HG03159 (cell line): ENCODE data around the gene SMAD9.

Experiments
- ATAC-seq: cut with Tn5 transposase; IDR thresholded peaks from one replicate; pipeline ENCODE4 v1.9.1; 2021; ENCODE audit warnings: mild to moderate bottlenecking, moderate library complexity; ENCODE audit not compliant: unreplicated experiment

The SMAD9 gene

DNA sequence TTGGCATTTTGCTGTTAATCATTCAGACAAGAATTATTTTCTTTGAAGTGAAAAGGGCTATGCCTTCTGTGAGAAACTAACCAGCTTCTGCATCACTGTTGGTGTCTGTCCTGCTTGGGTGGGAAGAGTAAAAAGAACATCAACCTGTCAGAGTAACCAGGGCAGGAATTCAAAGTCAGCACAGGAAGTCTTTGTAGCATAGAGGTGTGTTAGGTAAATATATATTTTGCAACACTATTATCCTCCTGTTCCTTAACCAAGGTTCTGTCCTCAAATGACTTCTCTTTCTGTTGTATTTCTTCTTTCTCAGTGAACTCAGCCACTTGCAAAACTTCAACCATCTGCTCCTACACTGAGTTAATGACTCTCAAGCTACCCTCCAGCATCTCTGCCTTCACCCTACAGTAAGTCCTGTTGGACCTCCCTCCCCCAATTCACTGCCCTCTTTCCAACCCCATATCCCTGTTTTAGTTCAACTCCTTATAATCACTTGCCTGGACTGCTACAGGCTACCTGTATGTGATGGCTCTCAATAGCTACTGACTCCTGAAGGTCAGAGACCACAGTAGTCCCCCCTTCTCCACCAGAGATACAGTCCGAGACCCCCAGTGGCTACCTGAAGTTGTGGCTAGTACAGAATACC lies 49.9 kb downstream of the SMAD9 start:
- ATAC-seq: no peak

- ATAC-seq: no peak
These were observed 53.8 kb downstream of the SMAD9 start for GRCh38 chr13:36866232-36866631.

- no peak for ATAC-seq
These were observed 54.8 kb downstream of the SMAD9 start for GRCh38 chr13:36865265-36865664.

- ATAC-seq: no peak
These were observed 57.3 kb downstream of the SMAD9 start for GRCh38 chr13:36862722-36863121.

DNA sequence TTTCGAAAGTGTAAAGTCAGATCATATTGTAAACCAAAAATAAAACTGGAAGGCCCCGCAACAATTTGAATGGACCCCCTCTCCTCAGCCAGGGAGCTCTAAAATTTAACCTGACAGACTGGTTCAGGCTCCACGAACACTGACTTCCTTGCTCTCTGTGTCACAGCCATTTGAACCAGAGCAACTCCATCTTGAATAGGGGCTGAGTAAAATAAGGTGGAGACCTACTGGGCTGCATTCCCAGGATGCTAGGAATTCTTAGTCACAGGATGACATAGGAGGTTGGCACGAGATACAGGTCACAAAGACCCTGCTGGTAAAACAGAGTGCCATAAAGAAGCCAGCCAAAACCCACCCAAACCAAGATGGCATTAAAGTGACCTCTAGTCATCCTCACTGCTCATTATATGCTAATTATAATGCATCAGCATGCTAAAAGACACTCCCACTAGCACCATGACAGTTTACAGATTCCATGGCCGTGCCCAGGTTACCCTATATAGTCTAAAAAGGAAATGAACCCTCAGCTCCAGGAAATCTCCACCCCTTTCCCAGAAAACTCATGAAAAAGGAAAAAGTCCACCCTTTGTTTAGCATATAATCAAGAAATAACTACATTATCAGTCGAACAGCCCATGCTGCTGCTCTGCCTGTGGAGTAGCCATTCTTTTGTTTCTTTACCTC lies 57.9 kb downstream of the SMAD9 start:
- ATAC-seq: no peak

GRCh38 chr13:36859259-36859658 lies 60.8 kb downstream of the SMAD9 start:
- ATAC-seq: no peak

DNA sequence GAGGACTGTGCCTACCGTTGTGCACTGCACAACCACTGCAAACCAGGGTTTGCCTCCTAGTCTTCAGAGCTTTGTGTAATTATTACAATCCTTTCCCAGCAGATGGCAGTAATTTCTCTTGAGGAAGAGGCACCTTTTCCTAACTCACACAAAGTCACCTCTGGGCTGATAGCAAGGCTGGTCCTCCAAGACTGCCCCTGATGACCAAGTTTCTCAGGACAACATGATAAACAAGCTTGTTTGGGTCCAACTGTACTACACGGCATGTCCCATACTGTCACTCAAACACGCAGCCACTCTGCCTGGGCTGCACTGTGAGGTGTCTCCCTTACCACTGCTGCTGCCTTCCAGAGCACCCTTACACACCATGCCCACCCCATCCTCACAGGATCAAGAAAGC lies 61.7 kb downstream of the SMAD9 start:
- ATAC-seq: peak; percentile 76

DNA sequence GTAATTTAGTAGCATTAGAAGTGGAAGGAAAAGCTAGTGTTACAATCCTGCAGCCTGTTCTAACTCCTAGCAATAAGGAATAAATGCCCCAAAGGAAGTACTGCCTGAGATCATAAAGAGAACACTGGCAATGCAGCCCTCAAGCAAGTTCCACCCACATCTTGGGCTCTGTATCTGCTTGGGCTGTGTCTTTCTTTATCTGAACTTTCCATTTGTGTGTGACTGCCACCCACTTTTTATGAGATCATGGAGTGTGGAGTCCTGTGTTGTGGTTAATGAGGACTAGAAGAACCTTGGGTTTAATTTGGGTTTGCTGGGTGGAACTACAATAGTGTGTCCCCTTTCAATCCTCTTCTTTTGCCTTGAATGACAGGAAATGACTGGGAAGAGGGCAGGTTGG lies 62.8 kb downstream of the SMAD9 start:
- no peak for ATAC-seq

- no peak for ATAC-seq
These were observed 69.1 kb downstream of the SMAD9 start for GRCh38 chr13:36850790-36851438.

DNA sequence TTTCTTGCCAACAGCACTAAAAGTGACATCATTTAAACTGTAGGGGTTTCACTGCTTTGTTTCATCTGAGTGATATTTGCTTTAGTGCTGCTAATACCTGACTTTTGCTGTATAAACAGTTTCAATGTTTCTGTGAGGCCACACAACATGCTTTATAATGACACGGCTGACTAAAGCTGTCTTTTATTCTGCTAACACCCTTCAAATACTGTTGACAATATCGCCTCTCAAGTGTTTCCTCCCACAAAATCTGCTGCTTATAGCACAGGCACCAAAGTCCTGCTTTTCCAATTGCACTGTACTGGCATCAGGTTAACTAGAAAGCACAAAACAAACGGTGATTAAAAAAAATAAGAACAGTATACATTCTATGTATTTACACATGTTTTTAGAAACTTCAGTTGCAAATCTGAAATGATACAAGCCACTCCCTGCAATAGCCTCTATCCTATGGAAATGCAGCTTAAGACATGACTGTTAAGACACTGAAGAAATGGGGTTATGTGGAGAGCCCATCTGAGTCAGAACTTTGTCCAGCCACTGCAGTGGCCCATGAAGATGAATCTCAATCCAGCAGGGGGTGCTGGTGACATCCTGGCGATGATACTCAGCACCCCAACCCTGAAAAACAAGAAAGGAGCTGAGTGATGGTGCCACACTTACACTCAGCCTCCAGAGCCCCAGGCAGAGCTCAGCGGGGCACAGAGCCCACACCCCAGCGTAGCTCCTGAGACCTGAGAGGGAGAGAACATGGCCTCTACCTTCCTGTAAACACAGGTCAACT lies 71.6 kb downstream of the SMAD9 start:
- no peak for ATAC-seq

GRCh38 chr13:36847606-36848005 lies 72.4 kb downstream of the SMAD9 start:
- ATAC-seq: no peak

- no peak for ATAC-seq
These were observed 78.6 kb downstream of the SMAD9 start for GRCh38 chr13:36841391-36841790.

- ATAC-seq: no peak
These were observed 79.3 kb downstream of the SMAD9 start for GRCh38 chr13:36840718-36841250.

DNA sequence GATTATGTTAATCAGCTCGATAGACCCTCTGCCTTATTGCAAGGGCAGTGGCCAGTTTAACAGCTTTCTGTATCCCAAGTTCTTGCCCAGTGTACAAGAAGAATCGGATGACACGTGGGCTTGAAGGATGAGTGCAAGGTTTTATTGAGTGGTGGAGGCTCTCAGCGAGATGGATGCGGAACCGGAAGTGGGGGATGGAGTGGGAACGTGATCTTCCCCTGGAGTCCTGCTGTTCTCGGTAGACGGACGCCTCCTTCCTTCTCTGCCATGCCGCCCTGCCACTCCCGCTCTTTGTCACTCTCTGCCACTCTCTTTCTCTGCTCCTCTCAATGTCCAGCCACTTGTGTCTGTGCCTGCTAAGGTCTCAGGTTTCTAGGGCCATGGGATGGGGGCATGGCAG lies 80.1 kb downstream of the SMAD9 start:
- ATAC-seq: no peak

GRCh38 chr13:36839281-36839680 lies 80.8 kb downstream of the SMAD9 start:
- ATAC-seq: no peak

- no peak for ATAC-seq
These were observed 82.5 kb downstream of the SMAD9 start for GRCh38 chr13:36837354-36838092.

GRCh38 chr13:36834299-36834698 lies 85.7 kb downstream of the SMAD9 start:
- ATAC-seq: no peak

DNA sequence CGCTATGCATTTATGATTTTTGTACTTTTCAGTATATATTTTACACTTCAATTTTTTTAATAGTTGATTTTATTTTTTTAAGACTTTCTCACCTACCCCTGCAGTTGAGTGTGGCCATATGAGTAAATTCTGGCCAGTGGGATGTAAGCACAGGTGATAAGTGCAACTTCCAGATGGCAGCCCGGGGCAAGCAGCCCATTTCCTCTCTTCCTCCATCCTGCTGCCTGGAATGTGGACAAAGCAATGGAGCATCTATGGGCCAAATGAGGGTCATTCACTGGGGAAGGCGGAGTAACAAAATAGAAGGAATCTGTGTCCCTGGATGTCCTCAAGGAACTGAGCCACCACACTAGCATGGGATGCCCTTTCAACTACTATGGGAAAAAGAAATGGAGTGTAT lies 88.7 kb downstream of the SMAD9 start:
- ATAC-seq: no peak

- no peak for ATAC-seq
These were observed 90.3 kb downstream of the SMAD9 start for GRCh38 chr13:36829753-36830152.

DNA sequence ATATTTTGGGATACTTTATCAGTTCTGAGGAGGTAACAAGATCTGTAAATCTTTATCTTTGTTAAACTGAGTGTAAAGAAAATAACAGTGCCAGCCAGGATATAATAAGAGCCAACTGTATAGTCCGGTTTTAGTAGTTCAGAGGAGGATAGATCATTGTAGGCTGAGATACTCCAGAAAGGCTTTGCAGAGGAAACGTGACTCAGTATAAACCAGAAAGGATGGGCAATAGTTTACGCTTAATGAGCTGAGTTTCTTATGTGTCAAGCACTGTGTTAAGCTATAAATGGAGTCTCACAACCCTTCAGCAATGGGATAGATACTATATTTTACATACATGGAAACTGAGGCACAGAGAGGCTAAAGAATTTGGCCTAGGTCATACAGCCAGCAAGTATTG lies 97.3 kb downstream of the SMAD9 start:
- no peak for ATAC-seq

DNA sequence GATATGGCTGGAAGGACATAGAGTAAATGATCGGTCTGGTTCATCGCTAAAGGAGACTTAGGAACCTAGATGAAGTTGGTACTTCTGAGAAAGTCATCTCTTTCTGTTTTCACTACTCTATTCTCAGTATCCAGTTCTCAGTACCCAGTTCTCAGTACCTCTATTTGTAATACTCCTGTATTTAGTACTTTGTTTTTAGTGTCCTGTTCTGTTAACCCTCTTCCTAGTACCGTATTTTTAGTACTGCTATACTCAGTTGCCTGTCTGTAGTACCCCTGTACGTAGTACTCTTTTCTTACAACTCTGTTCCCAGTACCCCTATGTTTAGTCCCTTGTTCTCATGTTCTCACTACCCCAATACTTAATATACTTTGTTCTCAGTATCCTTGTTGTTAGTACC lies 99.8 kb downstream of the SMAD9 start:
- ATAC-seq: peak; percentile 41
